GM10847 (cell line): Measurements from ENCODE around the gene MYCBP.

Experiments
- POLR2A ChIP-seq: IDR thresholded peaks from 2 replicates; pipeline ENCODE4 v1.6.1; 2011; ENCODE audit not compliant: insufficient read length; ENCODE audit errors: extremely low read depth

MYCBP gene

DNA sequence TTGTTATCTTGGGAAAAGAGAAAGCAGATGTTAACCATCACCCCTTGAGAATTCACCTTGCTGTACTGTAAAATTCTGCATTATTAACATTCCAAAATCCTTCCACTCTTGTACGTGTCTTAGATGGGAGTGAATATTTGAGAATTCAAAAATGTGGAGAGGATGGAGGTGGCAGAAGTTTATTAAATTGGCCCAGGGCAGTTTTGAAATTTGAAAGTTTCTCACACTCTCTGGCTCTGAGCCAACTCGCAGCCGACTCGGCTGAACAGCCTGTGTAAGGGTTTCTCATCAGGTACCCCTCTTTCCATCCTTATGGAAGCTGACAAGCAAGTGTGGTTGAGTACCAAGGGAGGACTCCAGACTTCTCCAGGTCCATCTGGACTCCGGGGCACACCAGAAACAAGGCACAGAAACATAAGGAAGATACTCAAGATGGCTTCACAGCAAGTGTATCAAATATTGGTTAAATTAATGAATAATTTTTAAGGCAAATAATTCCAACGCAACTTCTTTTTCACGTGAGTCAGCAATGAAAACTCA lies 58.6 kb downstream of the MYCBP start:
- no peak for TF ChIP-seq POLR2A

- TF ChIP-seq POLR2A, result no peak
Observed at GRCh38 chr1:38812981-38813380, 60.2 kb downstream of the MYCBP start.
